Fibroblast of the aortic adventitia (primary cell): ENCODE results near the gene PSMB10. TPM values are rescaled to one million over a fixed set of nuclear protein-coding genes. Genes with fewer than 3 reads are reported as not detected.
A peak's percentile ranks its signal among the peaks of the same experiment; 100 is the strongest.

ENCODE experiments used
- DNase-seq: peaks from one replicate; pipeline ENCODE4 v3.0.0-alpha.2; 2010; ENCODE audit warnings: low read depth
- H3K4me3 ChIP-seq: 2 replicates; pipeline ENCODE4 v1.5.1; 2011; ENCODE audit warnings: low read depth, mild to moderate bottlenecking, control low read depth, low read length, moderate library complexity
- CTCF ChIP-seq: IDR thresholded peaks from 2 replicates; pipeline ENCODE4 v1.5.1; 2011; ENCODE audit warnings: mild to moderate bottlenecking, low read length, control low read depth, inconsistent platforms; ENCODE audit not compliant: insufficient read depth
- small RNA-seq: library from RNA; depleted of rRNA; stranded (forward); fragments of <200 nt; gene quantifications from one replicate; pipeline ENCODE3, GENCODE V24; 2012
- total RNA-seq: library from RNA; depleted of rRNA; stranded (reverse); fragments of >200 nt; gene quantifications from 2 replicates; pipeline ENCODE4 v1.2.3, GENCODE V29; 2012; ENCODE audit warnings: low replicate concordance

Gene PSMB10
- total RNA-seq, 1 donor = 22.7 TPM

DNA sequence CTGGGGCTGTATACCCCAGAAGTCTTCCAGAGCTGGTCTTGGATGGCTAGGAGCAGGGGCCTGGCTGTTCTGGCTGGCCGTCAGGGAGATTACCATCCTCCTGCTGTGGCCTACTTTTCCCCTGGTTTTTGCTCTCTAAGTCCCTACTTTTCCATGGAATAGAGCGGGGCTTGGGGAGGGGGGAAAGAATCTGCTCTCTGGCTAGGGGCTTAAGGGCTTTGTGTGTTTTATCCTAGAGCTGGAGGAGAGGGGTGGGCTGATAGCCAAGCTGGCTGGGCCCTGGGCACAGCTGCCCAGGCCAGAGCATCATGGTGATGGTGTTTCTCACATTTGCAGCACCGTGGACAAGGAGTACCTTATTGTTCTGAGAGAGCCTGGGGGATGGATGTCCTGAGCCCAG lies 48.3 kb downstream of the PSMB10 start:
- no peak for TF ChIP-seq CTCF
- DNase-seq = no peak
- H3K4me3 ChIP-seq = no peak overlapping the region

- DNase-seq = no peak
- TF ChIP-seq CTCF = no peak
- no peak overlapping the region for H3K4me3 ChIP-seq
Measured at GRCh38 chr16:67886387-67886786, 50.3 kb downstream of the PSMB10 start.

DNA sequence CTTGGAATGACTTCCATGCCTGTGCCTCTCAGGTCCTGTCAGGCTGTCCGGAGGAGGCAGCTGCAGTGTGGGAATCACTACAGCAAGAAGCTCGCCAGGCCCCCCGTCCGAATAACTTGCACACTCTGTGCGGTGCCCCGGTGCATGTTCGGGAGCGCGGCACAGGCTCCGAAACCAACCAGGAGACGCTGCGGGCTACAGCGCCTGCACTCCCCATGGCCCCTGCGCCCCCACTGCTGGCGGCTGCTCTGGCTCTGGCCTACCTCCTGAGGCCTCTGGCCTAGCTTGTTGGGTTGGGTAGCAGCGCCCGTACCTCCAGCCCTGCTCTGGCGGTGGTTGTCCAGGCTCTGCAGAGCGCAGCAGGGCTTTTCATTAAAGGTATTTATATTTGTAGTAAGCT lies 50.7 kb downstream of the PSMB10 start:
- H3K4me3 ChIP-seq = no peak overlapping the region
- DNase-seq = no peak
- no peak for TF ChIP-seq CTCF

GRCh38 chr16:67885545-67885944 lies 51.1 kb downstream of the PSMB10 start:
- TF ChIP-seq CTCF = no peak
- H3K4me3 ChIP-seq = no peak overlapping the region
- no peak for DNase-seq

DNA sequence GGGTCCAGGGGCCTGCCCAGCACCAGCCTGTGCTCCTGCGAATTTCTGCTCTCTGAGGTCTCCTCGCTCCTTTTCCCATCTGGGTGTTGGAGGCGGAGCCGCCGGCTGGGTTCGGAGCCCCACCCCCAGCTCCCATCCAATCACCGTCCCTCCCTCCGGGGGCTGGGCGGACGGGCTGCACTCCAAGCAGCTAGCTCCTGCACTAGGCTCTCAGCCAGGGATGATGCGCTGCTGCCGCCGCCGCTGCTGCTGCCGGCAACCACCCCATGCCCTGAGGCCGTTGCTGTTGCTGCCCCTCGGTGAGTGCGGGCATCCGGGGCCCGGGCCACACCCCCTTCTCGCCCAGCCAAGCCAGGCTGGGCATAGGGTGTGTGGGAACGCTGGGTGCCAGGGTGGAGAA lies 52.0 kb downstream of the PSMB10 start, which contains the start of gene NRN1L:
Gene NRN1L (plus strand): TSS at position 202 of the 400 bp plus-strand sequence. CDS start 19 bp downstream, at position 221.
- H3K4me3 ChIP-seq = no peak within 1 kb of the TSS
- peak; percentile 85 for DNase-seq
- TF ChIP-seq CTCF = no peak

Small RNA genes within 50 kb of the gene (small RNA-seq; reads per million reads assigned to genes)
- not detected for gene NRN1L

Other genes with a start within 250 kb of the PSMB10 start
- gene GFOD2, start 217.5 kb downstream of the PSMB10 start, total RNA-seq = 11.9 and 14.1 TPM in 2 replicates
- 3.1 and 6.4 TPM in 2 replicates for gene RANBP10, start 130.3 kb downstream of the PSMB10 start, total RNA-seq
- gene TSNAXIP1, start 130.0 kb downstream of the PSMB10 start, total RNA-seq = 0.99 and 1.8 TPM in 2 replicates
- gene THAP11, start 94.5 kb downstream of the PSMB10 start, total RNA-seq = 19.8 and 21.1 TPM in 2 replicates
- 24.4 and 155 TPM in 2 replicates for gene NUTF2, start 89.9 kb downstream of the PSMB10 start, total RNA-seq
- 28.9 and 39.9 TPM in 2 replicates for gene CENPT, start 89.2 kb downstream of the PSMB10 start, total RNA-seq
- gene EDC4, start 63.8 kb downstream of the PSMB10 start, total RNA-seq = 29.1 and 47.4 TPM in 2 replicates
- gene NRN1L, start 52.0 kb downstream of the PSMB10 start, total RNA-seq = not detected in 2 replicates
- 11.0 and 19.8 TPM in 2 replicates for gene PSKH1, start 43.6 kb downstream of the PSMB10 start, total RNA-seq
- gene CTRL, start 5.0 kb downstream of the PSMB10 start, total RNA-seq = 0.27 and 4.6 TPM in 2 replicates
- 2.7 and 5.2 TPM in 2 replicates for gene LCAT, start 7.3 kb upstream of the PSMB10 start, total RNA-seq
- 32.1 and 65.6 TPM in 2 replicates for gene SLC12A4, start 31.8 kb upstream of the PSMB10 start, total RNA-seq
- gene DPEP3, start 43.6 kb upstream of the PSMB10 start, total RNA-seq = not detected in 2 replicates
- not detected in 2 replicates for gene DPEP2, start 62.6 kb upstream of the PSMB10 start, total RNA-seq
- not detected in 2 replicates for gene DPEP2NB, start 79.1 kb upstream of the PSMB10 start, total RNA-seq
- gene DDX28, start 86.4 kb upstream of the PSMB10 start, total RNA-seq = 5.6 and 9.9 TPM in 2 replicates
- 12.9 and 14.6 TPM in 2 replicates for gene DUS2, start 86.4 kb upstream of the PSMB10 start, total RNA-seq
- gene NFATC3, start 148.5 kb upstream of the PSMB10 start, total RNA-seq = 17.7 and 36.3 TPM in 2 replicates